T-helper 9 cell (primary cell): Measurements from ENCODE around the gene PRR29.
"Not testable (repeated sequence)": the region's sequence is repeated elsewhere in the genome, so short reads cannot be mapped to it uniquely, and the experiment has no call there.

ENCODE experiments used
- DNase-seq: peaks from one replicate; pipeline ENCODE4 v3.0.0-alpha.2; 2020

PRR29 gene

GRCh38 chr17:63998721-63999679, 849 bp downstream of the PRR29 start:
- peak; percentile 35 for DNase-seq

GRCh38 chr17:63999680-64000531, 1.8 kb downstream of the PRR29 start:
- no peak for DNase-seq

DNA sequence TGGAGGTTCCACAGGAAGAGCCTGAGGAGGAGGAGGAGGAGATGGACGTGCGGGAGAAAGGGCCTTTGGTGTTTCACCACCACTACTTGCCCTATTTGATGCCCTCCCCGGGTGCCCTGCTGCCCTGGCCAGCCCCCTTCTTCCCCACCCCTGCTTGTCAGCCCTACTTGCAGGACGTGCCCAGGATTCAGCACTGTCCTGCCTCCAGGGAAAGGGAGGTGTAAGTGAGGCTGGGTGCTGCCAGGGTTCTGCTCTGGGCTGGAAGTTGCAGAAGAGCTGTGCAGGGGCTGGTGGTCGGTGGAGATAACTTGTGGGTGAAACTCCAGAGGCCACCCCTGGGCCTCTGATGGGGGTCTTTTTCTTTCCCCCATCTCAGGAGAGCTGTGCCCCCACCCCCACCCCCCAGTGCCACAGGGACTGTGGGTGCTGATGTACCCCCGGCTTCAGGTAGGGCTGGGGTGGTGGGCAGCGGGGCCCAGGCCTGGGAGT, 3.0 kb downstream of the PRR29 start:
- no peak for DNase-seq

- no peak for DNase-seq
These were observed 3.8 kb downstream of the PRR29 start for GRCh38 chr17:64001763-64002529.

DNA sequence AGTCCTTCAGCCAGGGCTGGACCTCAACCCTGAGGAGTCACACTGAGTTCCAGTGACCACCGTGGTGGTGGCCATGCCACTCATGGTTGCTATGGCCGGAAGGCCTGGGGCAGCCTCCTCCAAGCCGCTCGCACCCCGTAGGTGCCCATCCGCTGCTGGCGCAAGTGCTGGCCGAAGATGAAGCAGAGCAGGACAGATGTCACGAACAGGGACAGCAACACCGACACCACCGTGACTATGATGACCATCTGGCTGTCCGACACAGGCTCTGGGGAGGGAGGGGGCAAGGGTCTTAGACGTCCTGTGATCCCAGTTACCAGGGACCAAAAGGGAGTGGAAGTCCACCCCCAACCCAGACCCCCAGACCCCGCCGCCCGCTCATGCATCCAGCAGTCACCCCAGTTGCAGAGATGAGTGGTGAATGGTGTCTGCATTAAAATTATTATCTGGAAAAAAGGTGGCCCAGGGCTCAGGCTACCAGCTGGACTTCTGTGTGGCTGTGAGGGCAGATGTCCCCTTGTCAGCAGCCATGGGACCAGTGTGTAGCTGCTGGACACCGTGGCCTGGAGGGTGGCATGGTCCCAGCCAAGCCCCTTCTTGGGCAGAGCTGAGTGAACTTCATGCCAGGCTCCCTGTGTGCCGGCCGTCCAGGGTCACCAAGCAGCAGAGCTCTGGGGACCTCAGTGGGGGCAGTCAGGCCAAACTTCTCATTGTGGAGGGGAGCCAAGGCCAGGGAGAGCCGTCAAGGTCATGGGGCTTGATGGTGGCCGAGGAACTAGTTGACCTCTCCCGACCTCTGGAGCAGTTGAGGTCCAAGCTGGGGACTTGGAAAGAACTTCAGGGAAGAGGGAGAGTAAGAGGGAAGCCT, 4.7 kb downstream of the PRR29 start:
- no peak for DNase-seq

GRCh38 chr17:64003526-64004121, 5.5 kb downstream of the PRR29 start:
- DNase-seq, result no peak

- no peak for DNase-seq
These were observed 6.1 kb downstream of the PRR29 start for GRCh38 chr17:64004218-64004770.

GRCh38 chr17:64004903-64005733, 7.0 kb downstream of the PRR29 start:
- DNase-seq, result no peak

- no peak for DNase-seq
These were observed 7.6 kb downstream of the PRR29 start for GRCh38 chr17:64005734-64006167.

GRCh38 chr17:64006361-64007088, 8.4 kb downstream of the PRR29 start:
- DNase-seq, result no peak

GRCh38 chr17:64007089-64007837, 9.1 kb downstream of the PRR29 start:
- DNase-seq, result not testable (repeated sequence)

DNA sequence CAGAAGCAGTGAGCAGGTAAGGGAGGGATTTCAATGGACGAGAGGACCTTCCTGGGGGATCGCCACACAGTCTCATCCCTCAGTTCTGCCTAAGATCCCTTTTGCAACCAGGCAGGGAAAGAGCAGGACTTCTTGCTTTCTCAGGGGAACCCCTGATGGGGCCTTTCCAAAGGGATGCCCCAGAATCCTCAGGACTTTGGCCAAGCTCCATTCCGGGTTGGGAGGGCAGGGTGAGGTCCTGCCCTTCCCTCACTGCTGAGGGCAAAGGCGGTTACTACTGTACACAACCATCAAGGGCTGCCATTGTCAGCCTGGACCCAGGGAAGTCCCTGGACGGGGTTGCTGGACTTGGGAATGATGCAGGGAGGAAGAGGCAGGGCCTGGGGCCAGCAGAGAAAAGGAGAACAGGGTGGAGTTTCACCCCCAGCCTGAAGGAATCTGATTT, 9.7 kb downstream of the PRR29 start:
- DNase-seq, result no peak

- DNase-seq, result no peak
These were observed 10.2 kb downstream of the PRR29 start for GRCh38 chr17:64008346-64008745.

DNA sequence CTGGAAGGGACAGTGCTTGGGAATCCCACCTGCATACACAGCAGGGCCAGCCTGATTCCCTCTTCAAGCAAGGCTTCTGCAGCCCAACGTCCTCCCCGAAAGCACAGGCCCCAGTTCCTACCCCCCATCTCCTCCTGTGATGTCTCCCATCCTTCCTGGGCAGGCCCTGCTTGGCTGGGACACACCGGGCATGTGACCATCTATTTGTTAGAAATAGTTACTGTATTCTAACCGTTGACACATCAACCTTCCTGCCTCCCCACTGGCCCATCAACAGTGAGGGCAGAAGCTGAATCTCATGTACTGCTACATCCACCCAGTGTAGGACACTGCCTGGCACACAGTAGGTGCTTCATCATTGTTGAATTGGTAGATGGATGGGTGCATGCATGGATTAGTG, 10.7 kb downstream of the PRR29 start:
- no peak for DNase-seq

DNA sequence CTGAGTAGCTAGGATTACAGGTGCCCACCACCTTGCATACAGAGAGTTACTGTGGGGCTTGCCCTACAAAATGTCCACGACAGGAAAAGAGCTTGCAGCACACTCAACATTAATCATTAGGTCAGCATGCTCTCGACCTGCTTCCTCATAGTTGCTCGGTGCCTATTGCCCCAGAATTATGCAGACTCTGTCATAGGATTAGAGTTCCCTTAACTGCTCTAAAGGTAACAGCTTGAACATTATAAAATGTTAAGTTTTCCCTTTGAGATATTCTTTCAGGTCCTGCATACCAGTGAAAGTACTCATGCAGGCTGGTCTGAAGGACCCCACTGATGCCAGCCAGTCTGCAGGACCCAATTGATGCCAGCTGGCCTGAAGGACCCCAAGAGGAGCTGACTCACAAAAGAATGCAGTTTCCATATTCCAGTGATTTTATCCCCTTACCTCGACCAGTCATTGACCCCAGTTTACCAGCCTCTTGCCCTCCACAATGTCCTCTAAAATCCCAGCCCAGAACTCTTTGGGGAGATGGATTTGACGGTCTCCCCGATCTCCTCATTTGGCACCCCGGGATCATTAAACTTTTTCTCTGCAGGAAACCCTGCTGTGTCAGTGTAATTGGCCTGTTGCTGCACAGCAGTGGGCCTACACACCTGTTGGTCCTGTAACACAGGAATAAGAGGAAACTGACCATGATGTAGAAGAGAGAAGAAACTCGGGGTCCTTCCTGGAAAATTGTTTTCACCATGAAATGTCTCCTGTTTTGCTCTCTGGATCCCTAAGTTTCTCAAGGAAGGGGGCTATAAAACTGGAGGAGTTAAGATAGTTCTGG, 11.6 kb downstream of the PRR29 start:
- DNase-seq, result no peak

DNA sequence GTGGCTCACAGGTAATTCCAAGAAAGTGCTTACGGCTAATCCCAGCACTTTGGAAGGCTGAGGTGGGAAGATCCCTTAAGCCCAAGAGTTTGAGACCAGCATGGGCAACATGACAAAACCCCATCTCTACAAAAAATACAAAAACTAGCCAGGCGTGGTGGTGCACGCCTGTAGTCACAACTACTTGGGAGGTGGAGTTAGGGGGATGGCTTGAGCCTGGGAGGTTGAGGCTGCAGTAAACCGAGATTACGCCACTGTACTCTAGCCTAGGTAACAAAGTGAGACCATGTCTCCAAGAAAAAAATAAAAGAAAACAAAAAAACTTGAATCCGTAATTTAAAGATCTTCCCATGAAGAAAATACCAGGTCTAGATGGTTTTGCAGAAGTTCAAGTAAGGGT, 17.3 kb downstream of the PRR29 start:
- DNase-seq, result no peak

DNA sequence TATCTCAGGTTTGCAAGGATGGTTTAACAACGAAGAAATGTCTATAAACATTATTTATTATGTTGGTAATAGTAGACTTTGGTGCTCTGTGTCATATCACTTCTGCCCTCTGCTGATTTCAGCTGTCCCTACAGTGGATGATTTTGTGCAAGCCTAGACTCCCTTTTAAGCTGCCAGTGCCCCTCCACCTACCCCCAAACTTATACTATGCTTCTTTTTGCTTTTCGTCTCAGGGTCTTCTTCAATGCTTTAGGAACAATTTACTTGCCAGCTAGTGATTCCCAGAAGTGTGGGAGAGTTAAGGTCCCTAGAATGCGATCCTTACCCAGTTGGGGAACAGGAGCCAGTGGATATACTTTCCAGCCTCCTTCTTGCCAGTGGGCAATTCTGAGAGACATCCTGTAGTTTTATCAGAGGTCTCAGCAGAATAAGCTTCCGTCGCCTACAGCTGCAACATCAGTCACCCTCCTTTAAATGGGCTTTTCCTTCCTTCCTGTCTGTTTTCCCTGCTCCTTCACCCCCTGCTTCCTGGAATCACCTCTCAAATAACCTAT, 18.2 kb downstream of the PRR29 start:
- DNase-seq, result no peak
